Measurements from ENCODE around the gene PLPP3. TPM values are rescaled to one million over a fixed set of nuclear protein-coding genes. Genes with fewer than 3 reads are reported as not detected.

Gene PLPP3
- polyA plus RNA-seq, 5 donors = 112 to 129 (median 120) TPM

- peak; percentile 55 to 62 for DNase-seq
Observed at GRCh38 chr1:56578138-56578962, 1.0 kb downstream of the PLPP3 start.

GRCh38 chr1:56577406-56578137 is 1.8 kb downstream of the PLPP3 start:
- peak in 1 of 2 donors; percentile 31 for DNase-seq

GRCh38 chr1:56576880-56577405 is 2.4 kb downstream of the PLPP3 start:
- DNase-seq = no peak

GRCh38 chr1:56575865-56576264 is 3.5 kb downstream of the PLPP3 start:
- DNase-seq = no peak

- no peak for DNase-seq
Observed at GRCh38 chr1:56574794-56575193, 4.6 kb downstream of the PLPP3 start.

- DNase-seq = no peak
Observed at GRCh38 chr1:56573311-56573710, 6.1 kb downstream of the PLPP3 start.

- DNase-seq = no peak
Observed at GRCh38 chr1:56572334-56573050, 6.9 kb downstream of the PLPP3 start.

- no peak for DNase-seq
Observed at GRCh38 chr1:56571448-56571847, 7.9 kb downstream of the PLPP3 start.

- no peak for DNase-seq
Observed at GRCh38 chr1:56570924-56571372, 8.4 kb downstream of the PLPP3 start.

- no peak for DNase-seq
Observed at GRCh38 chr1:56569661-56570060, 9.7 kb downstream of the PLPP3 start.

GRCh38 chr1:56566994-56567393 is 12.4 kb downstream of the PLPP3 start:
- no peak for DNase-seq

- DNase-seq = no peak
Observed at GRCh38 chr1:56566061-56566744, 13.2 kb downstream of the PLPP3 start.

- no peak for DNase-seq
Observed at GRCh38 chr1:56564615-56565014, 14.7 kb downstream of the PLPP3 start.

- no peak for DNase-seq
Observed at GRCh38 chr1:56563568-56563967, 15.8 kb downstream of the PLPP3 start.

GRCh38 chr1:56562891-56563452 is 16.4 kb downstream of the PLPP3 start:
- DNase-seq = no peak

GRCh38 chr1:56561227-56562019 is 17.9 kb downstream of the PLPP3 start:
- DNase-seq = no peak

- DNase-seq = no peak
Observed at GRCh38 chr1:56557746-56558145, 21.6 kb downstream of the PLPP3 start.

- DNase-seq = no peak
Observed at GRCh38 chr1:56555448-56555847, 23.9 kb downstream of the PLPP3 start.

- no peak for DNase-seq
Observed at GRCh38 chr1:56553046-56553445, 26.3 kb downstream of the PLPP3 start.

GRCh38 chr1:56552349-56552748 is 27.0 kb downstream of the PLPP3 start:
- no peak for DNase-seq
